GM23338 (cell line): ENCODE measurements around the gene PFN1.

Experiments
- CREB1 ChIP-seq: fragments of 250-450 bp; sonication (Bioruptor Pico); IDR thresholded peaks from 2 replicates; pipeline ENCODE4 v1.5.0; 2020; ENCODE audit warnings: low read depth, mild to moderate bottlenecking, moderate library complexity
- EZH2 ChIP-seq: fragments of 200-600 bp; sonication (generic); IDR thresholded peaks from one replicate; pipeline ENCODE4 v1.8.0; 2017; ENCODE audit warnings: antibody characterized with exemption, mild to moderate bottlenecking, low read depth; ENCODE audit not compliant: unreplicated experiment
- EZH2phosphoT487 ChIP-seq: fragments of 200-600 bp; sonication (generic); IDR thresholded peaks from one replicate; pipeline ENCODE4 v1.8.1; 2018; ENCODE audit warnings: antibody characterized with exemption; ENCODE audit not compliant: unreplicated experiment
- JUNB ChIP-seq: IDR thresholded peaks from one replicate; pipeline ENCODE4 v1.6.1; 2016; ENCODE audit warnings: antibody characterized with exemption; ENCODE audit not compliant: unreplicated experiment
- NANOG ChIP-seq: IDR thresholded peaks from 2 replicates; pipeline ENCODE4 v1.6.1; 2016; ENCODE audit warnings: antibody characterized with exemption, borderline replicate concordance
- POLR2AphosphoS5 ChIP-seq: IDR thresholded peaks from 2 replicates; pipeline ENCODE4 v1.6.1; 2016; ENCODE audit warnings: antibody characterized with exemption, low read depth
- REST ChIP-seq: IDR thresholded peaks from one replicate; pipeline ENCODE4 v1.6.1; 2018; ENCODE audit warnings: antibody characterized with exemption; ENCODE audit not compliant: unreplicated experiment
- STAT1 ChIP-seq: IDR thresholded peaks from one replicate; pipeline ENCODE4 v1.6.1; 2016; ENCODE audit warnings: antibody characterized with exemption; ENCODE audit not compliant: unreplicated experiment
- ZNF114 ChIP-seq: fragments of 250-450 bp; sonication (Bioruptor Pico); IDR thresholded peaks from 2 replicates; pipeline ENCODE4 v1.5.0; 2020; ENCODE audit warnings: mild to moderate bottlenecking, moderate library complexity
- ZNF331 ChIP-seq: fragments of 250-450 bp; sonication (Bioruptor Pico); IDR thresholded peaks from 2 replicates; pipeline ENCODE4 v1.5.0; 2020; ENCODE audit warnings: low read depth, mild to moderate bottlenecking, moderate library complexity
- ZNF462 ChIP-seq: fragments of 250-450 bp; sonication (Bioruptor Pico); IDR thresholded peaks from 2 replicates; pipeline ENCODE4 v1.5.0; 2020; ENCODE audit warnings: mild to moderate bottlenecking, moderate library complexity
- TF ChIP-seq, protein P1 (sequence below), 2 experiments: fragments of 200-600 bp in 1 of 2; sonication (generic) in 1 of 2; conservative IDR thresholded peaks; 2 replicates each; pipeline versions ENCODE4 v1.5.1 to v1.6.1; 2016 to 2017; ENCODE audit warnings: antibody characterized with exemption in 2 of 2, low read depth in 2 of 2, mild to moderate bottlenecking in 2 of 2, moderate library complexity in 1 of 2
- TF ChIP-seq, protein P2 (sequence below): IDR thresholded peaks from 2 replicates; pipeline ENCODE4 v1.6.1; 2016; ENCODE audit warnings: antibody characterized with exemption

DNA sequence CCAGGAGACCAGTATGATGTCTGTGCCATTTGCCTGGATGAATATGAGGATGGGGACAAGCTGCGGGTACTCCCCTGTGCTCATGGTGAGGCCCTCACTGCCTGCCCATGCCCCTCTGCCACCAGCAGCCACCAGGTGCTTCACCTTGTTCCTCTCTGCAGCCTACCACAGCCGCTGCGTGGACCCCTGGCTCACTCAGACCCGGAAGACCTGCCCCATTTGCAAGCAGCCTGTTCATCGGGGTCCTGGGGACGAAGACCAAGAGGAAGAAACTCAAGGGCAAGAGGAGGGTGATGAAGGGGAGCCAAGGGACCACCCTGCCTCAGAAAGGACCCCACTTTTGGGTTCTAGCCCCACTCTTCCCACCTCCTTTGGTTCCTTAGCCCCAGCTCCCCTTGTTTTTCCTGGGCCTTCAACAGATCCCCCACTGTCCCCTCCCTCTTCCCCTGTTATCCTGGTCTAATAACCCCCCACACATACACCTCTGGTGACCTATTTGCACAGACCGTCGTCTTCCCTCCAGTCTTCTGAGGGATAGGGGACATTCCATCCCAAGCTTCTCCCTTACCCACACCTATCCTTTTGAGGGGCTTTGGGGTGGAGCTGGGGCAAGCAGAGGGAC lies 3.7 kb downstream of the PFN1 start:
- no peak for TF ChIP-seq EZH2phosphoT487
- TF ChIP-seq, protein P1, sequence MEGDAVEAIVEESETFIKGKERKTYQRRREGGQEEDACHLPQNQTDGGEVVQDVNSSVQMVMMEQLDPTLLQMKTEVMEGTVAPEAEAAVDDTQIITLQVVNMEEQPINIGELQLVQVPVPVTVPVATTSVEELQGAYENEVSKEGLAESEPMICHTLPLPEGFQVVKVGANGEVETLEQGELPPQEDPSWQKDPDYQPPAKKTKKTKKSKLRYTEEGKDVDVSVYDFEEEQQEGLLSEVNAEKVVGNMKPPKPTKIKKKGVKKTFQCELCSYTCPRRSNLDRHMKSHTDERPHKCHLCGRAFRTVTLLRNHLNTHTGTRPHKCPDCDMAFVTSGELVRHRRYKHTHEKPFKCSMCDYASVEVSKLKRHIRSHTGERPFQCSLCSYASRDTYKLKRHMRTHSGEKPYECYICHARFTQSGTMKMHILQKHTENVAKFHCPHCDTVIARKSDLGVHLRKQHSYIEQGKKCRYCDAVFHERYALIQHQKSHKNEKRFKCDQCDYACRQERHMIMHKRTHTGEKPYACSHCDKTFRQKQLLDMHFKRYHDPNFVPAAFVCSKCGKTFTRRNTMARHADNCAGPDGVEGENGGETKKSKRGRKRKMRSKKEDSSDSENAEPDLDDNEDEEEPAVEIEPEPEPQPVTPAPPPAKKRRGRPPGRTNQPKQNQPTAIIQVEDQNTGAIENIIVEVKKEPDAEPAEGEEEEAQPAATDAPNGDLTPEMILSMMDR (conservative IDR thresholded peaks at IDR 0.05; ENCODE audit: low read depth in 2 of 2), result no peak
- no peak for TF ChIP-seq EZH2
- TF ChIP-seq, protein P2, sequence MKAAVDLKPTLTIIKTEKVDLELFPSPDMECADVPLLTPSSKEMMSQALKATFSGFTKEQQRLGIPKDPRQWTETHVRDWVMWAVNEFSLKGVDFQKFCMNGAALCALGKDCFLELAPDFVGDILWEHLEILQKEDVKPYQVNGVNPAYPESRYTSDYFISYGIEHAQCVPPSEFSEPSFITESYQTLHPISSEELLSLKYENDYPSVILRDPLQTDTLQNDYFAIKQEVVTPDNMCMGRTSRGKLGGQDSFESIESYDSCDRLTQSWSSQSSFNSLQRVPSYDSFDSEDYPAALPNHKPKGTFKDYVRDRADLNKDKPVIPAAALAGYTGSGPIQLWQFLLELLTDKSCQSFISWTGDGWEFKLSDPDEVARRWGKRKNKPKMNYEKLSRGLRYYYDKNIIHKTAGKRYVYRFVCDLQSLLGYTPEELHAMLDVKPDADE, result no peak
- TF ChIP-seq STAT1, result no peak
- TF ChIP-seq ZNF114 (CRISPR knock-in tag), result no peak
- TF ChIP-seq POLR2AphosphoS5, result no peak; the same call in 1 of the 2 replicates
- TF ChIP-seq ZNF331 (CRISPR knock-in tag), result no peak
- TF ChIP-seq ZNF462 (CRISPR knock-in tag), result no peak
- TF ChIP-seq REST, result no peak
- TF ChIP-seq CREB1 (CRISPR knock-in tag), result no peak
- no peak for TF ChIP-seq JUNB
- no peak for TF ChIP-seq NANOG
